A673 (cell line): Measurements from ENCODE around the gene ULK4. TPM values are rescaled to one million over a fixed set of nuclear protein-coding genes. Genes with fewer than 3 reads are reported as not detected.
"Not testable (repeated sequence)": the region's sequence is repeated elsewhere in the genome, so short reads cannot be mapped to it uniquely, and the experiment has no call there.

ENCODE experiments used
- BruUV-seq: library from RNA; stranded (reverse); fragments of 400-500 nt; replicated peaks from 2 replicates; lab custom pipeline; 2021; lab: Mats Ljungman, UMichigan
- CTCF ChIA-PET: fragments of 300-600 bp; sonication (Branson Sonifier 250); formaldehyde crosslinking; loops from one replicate; lab custom pipeline; 2022; ENCODE audit warnings: antibody characterized with exemption; lab: Charles Lee
- POLR2A ChIA-PET: fragments of 300-600 bp; sonication (Branson Sonifier 250); formaldehyde crosslinking; loops from one replicate; lab custom pipeline; 2022; ENCODE audit warnings: antibody characterized with exemption; ENCODE audit not compliant: low non-redundant PET; lab: Charles Lee
- DNase-seq: peaks from one replicate; pipeline ENCODE4 v3.0.0-alpha.2; 2015; ENCODE audit warnings: low spot score
- H3K27ac ChIP-seq: fragments of 200-600 bp; sonication (generic); 2 replicates; pipeline ENCODE4 v1.5.1; 2016; ENCODE audit warnings: mixed run types, low read depth, mild to moderate bottlenecking, mixed read lengths, antibody characterized with exemption, low read length; ENCODE audit not compliant: poor library complexity, severe bottlenecking
- H3K27me3 ChIP-seq: fragments of 200-600 bp; sonication (generic); replicated peaks from 2 replicates; pipeline ENCODE4 v1.6.1; 2017; ENCODE audit warnings: mixed run types, low read depth, mild to moderate bottlenecking, mixed read lengths, antibody characterized with exemption, low read length; ENCODE audit not compliant: insufficient read depth, poor library complexity
- H3K36me3 ChIP-seq: fragments of 200-600 bp; sonication (generic); 2 replicates; pipeline ENCODE4 v1.6.1; 2016; ENCODE audit warnings: mixed run types, mild to moderate bottlenecking, mixed read lengths, antibody characterized with exemption, low read length; ENCODE audit not compliant: insufficient read depth, poor library complexity, severe bottlenecking
- H3K4me1 ChIP-seq: fragments of 200-600 bp; sonication (generic); 2 replicates; pipeline ENCODE4 v1.6.1; 2017; ENCODE audit warnings: mixed run types, mild to moderate bottlenecking, mixed read lengths, antibody characterized with exemption, low read length; ENCODE audit not compliant: insufficient read depth, poor library complexity, severe bottlenecking
- H3K4me3 ChIP-seq: fragments of 200-600 bp; sonication (generic); 2 replicates; pipeline ENCODE4 v1.5.1; 2016; ENCODE audit warnings: low read depth, mixed run types, mild to moderate bottlenecking, mixed read lengths, low read length; ENCODE audit not compliant: poor library complexity, severe bottlenecking
- H3K9me3 ChIP-seq: fragments of 200-600 bp; sonication (generic); 2 replicates; pipeline ENCODE4 v1.6.1; 2016; ENCODE audit warnings: mixed run types, low read depth, mild to moderate bottlenecking, mixed read lengths, antibody characterized with exemption, low read length; ENCODE audit not compliant: poor library complexity, severe bottlenecking
- EZH2 ChIP-seq: fragments of 200-600 bp; sonication (generic); IDR thresholded peaks from 2 replicates; pipeline ENCODE4 v1.6.1; 2017; ENCODE audit warnings: borderline replicate concordance, low read depth, mild to moderate bottlenecking, mixed read lengths, antibody characterized with exemption, low read length; ENCODE audit not compliant: poor library complexity, severe bottlenecking
- intact Hi-C: fragments of 100-400 bp; cut with micrococcal nuclease; formaldehyde crosslinking; loops from one replicate; pipeline ENCODE4 v1.10.0; 2022; ENCODE audit not compliant: unreplicated experiment
- total RNA-seq: library from RNA; stranded (reverse); gene quantifications from 2 replicates; pipeline ENCODE4 v1.2.3, GENCODE V29; 2021
- TF ChIP-seq, protein P1 (sequence below): fragments of 300-800, 200-600 bp; sonication (generic); conservative IDR thresholded peaks from 2 replicates; pipeline ENCODE4 v1.5.1; 2017; ENCODE audit warnings: low read depth, mild to moderate bottlenecking, antibody characterized with exemption, low read length, moderate library complexity, mixed read lengths

Gene ULK4
- total RNA-seq, 1 experiment from 2014 or later, result 7.4 TPM

DNA sequence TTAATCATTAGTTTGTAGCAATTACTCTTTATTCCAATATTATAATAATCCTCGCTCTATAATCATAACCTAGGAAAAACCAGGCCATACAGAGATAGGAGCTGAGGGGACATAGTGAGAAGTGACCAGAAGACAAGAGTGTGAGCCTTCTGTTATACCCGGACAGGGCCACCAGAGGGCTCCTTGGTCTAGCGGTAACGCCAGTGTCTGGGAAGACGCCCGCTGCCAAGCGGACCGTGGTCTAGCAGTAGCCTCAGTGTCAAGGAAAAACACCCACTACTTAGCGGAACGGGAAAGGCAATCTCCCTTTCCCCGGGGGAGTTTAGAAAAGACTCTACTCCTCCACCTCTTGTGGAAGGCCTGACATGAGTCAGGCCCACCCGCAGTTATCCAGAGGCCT, 266.1 kb downstream of the ULK4 start:
- BruUV-seq, H3K4me1 ChIP-seq, POLR2A ChIA-PET, DNase-seq, H3K27ac ChIP-seq, H3K4me3 ChIP-seq, CTCF ChIA-PET, H3K36me3 ChIP-seq, intact Hi-C loops, H3K27me3 ChIP-seq, H3K9me3 ChIP-seq: not testable (repeated sequence)
- TF ChIP-seq, protein P1, sequence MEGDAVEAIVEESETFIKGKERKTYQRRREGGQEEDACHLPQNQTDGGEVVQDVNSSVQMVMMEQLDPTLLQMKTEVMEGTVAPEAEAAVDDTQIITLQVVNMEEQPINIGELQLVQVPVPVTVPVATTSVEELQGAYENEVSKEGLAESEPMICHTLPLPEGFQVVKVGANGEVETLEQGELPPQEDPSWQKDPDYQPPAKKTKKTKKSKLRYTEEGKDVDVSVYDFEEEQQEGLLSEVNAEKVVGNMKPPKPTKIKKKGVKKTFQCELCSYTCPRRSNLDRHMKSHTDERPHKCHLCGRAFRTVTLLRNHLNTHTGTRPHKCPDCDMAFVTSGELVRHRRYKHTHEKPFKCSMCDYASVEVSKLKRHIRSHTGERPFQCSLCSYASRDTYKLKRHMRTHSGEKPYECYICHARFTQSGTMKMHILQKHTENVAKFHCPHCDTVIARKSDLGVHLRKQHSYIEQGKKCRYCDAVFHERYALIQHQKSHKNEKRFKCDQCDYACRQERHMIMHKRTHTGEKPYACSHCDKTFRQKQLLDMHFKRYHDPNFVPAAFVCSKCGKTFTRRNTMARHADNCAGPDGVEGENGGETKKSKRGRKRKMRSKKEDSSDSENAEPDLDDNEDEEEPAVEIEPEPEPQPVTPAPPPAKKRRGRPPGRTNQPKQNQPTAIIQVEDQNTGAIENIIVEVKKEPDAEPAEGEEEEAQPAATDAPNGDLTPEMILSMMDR, result peak; percentile 28; the same call in 1 of the 2 replicates

DNA sequence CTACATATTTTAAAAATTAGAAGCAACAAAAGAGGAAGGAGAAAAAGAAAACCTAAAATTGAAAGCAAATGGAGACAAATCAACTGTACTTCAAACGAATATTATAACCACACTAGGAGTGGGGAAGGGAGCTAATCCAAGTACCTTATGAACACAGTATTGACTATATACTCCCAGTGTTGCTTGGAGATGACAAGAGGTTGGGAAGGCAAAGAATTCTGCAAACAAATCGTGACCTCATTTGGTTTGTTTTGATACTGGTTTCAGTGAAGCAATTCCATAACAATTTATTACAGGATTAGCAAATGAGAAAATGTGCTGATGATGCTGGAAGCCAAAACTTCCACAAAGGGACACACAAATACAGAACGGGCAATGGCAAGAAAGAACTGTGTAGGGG, 268.1 kb downstream of the ULK4 start:
- H3K36me3 ChIP-seq, result no peaks in the 10 kb centered on the region
- DNase-seq, result no peak
- TF ChIP-seq EZH2, result no peak
- TF ChIP-seq, protein P1, result no peak
- no peaks in the 10 kb centered on the region for H3K27me3 ChIP-seq
- intact Hi-C loops, result no loop called here
- POLR2A ChIA-PET, result no interaction called here
- no TSS peak for BruUV-seq
- H3K9me3 ChIP-seq, result no peaks in the 10 kb centered on the region
- CTCF ChIA-PET, result no interaction called here
- no peak overlapping the region for H3K27ac ChIP-seq
- no peak overlapping the region for H3K4me3 ChIP-seq
- H3K4me1 ChIP-seq, result no peaks in the 10 kb centered on the region

DNA sequence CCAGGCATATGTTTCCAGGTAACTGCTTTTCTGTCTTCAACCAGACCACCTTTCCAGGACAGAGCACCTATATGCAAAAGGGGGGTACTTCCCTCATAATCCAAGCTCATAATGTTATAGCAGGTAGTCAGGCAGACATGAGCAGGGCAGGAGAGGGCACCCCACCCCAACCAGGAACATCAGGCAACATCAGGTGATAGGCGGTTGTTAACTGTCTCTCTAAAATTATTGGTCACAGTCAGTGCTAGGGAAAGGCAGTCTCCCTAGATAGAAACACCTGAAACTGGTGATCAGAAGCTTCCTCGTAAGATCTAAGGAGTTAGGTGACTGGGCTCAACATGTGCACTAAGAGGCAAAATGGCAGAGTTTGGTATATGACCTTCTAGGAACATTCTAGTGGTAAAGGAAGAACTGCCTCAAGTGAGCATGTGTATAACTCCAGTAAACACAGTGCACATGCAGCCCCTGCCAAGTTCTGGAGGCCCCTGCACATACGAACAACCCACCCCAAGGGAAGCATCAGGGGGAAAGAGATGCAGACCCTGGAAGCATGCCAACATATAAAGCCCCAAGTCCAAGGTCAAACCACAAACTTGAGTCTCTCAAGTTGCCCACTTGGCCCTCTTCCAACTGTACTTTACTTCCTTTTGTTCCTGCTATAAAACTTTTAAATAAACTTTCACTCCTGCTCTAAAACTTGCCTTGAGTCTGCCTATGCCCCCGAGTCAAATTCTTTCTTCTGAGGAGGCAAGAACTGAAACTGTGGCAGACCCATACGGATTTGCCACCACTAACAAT, 270.9 kb downstream of the ULK4 start:
- intact Hi-C loops, result no loop called here
- BruUV-seq, result no TSS peak
- Histone ChIP-seq H3K9me3 (no peaks in the 10 kb centered on the region), H3K27ac (no peak overlapping the region), H3K27me3 (no peaks in the 10 kb centered on the region), H3K36me3 (no peaks in the 10 kb centered on the region), H3K4me1 (no peaks in the 10 kb centered on the region), H3K4me3 (no peak overlapping the region)
- no peak for DNase-seq
- ChIA-PET CTCF (no interaction called here), POLR2A (no interaction called here)
- TF ChIP-seq, protein P1, result no peak
- TF ChIP-seq EZH2, result no peak
